Lung microvascular endothelial cell (primary cell): Measurements from ENCODE around the gene B3GNT9. TPM values are rescaled to one million over a fixed set of nuclear protein-coding genes. Genes with fewer than 3 reads are reported as not detected.

Source experiments
- DNase-seq, 2 donors: peaks; one replicate each; pipeline versions ENCODE4 v3.0.0 to v3.0.0-alpha.2; 2010; ENCODE audit warnings: low read depth in 2 of 2
- total RNA-seq: library from RNA; depleted of rRNA; stranded (reverse); fragments of >200 nt; gene quantifications from 2 replicates; pipeline ENCODE4 v1.2.1, GENCODE V29; 2014

Gene B3GNT9
- total RNA-seq, 1 donor from 2014 or later = 6.3 TPM

DNA sequence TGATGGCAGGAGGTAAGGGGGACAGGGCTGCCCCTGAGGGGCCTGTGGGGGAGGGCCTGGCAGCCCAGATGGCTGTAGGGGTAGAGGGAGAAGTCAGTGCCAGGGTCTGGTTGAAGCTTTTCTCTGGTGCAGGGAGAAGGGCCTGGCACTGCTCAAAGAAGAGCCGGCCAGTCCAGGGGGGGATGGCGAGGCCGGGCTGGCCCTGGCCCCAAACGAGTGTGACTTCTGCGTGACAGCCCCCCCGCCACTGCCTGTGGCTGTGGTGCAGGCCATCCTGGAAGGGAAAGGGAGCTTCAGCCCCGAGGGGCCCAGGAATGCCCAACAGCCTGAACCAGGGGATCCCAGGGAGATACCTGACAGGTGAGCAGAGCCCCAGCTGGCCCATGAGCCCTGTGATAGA, 16.8 kb upstream of the B3GNT9 start:
- no peak for DNase-seq

DNA sequence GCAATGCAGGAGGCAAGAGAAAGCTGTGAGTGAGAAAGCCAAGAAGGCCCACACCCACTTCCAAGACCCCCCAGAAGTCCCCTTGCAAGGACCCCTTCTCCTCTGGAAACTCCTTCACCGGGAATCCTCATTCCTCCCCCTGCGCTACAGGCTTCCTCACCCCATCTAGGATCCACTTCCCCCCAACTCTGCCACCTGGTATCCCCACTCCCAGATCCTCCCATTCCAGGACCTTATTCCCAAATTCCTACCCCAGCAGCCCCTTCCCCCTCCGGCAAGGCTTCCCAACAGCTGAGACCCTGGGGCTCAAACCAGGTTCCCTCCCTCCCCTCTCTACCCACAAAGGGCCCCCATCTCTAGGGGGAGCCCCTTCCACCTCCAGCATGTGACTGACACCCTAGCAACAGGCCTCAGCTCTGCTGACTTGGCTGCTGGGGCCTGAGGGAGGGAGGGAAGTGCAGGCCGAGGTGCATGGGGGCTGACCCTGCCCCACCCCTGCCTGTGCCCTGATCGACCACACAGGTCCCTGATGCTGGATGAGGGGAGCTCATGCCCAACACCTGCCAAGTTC, 15.9 kb upstream of the B3GNT9 start:
- DNase-seq = no peak

DNA sequence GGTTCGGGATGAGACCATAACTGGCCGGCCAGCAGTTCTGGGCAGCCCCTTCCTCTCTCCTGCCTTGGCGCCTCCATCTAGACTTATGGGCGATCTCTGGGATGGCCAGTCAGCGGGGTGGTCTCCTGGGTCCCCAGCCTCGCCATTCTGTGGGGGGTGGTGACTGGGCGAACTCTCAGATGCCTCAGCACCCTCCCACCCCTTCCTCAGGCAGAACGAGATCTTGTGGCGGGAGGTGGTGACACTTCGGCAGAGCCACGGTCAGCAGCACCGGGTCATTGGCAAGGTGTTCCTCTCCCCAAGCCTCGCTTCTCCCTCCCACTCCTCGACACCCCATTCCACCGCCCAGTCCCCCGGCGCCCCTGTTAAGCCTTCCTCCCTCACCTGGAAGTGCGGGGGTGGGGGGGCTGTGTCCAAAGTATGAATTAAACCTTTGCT, 15.3 kb upstream of the B3GNT9 start:
- DNase-seq = no peak

DNA sequence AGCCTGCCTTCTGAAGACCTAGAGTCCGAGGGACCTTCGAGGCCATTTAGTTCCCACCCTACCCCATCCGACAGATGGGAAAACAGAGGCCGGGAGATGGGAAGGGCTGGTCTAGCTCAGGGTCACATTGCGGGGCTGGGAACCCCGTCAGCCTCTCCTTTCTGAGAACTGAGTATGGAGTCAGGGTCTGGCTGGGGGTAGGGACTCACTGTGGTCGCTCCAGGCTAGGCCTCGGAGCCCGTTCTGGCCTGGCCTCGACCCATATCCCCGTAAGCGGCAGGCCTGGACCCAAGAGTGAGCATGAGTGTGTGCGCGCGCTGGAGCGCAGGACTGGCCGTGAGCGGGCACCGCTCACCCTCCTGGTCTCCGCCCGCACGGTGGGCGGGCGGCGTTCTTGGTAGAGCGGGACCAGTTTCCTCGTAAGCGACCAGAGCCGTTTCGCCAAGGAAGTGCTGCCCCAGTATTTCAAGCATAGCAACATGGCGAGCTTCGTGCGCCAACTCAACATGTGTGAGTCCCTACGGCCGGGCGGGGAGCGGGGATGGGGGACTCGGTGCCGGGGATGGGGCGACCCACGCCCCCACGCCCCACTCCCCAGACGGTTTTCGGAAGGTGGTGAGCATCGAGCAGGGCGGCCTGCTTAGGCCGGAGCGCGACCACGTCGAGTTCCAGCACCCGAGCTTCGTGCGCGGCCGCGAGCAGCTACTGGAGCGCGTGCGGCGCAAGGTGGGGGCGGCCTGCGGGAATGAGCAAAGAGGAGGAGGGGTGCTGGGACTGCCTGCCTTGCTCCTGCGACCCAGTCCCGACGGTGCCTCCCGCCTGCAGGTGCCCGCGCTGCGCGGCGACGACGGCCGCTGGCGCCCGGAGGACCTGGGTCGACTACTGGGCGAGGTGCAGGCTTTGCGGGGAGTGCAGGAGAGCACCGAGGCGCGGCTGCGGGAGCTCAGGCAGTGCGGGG, 14.6 kb upstream of the B3GNT9 start:
- no peak for DNase-seq

DNA sequence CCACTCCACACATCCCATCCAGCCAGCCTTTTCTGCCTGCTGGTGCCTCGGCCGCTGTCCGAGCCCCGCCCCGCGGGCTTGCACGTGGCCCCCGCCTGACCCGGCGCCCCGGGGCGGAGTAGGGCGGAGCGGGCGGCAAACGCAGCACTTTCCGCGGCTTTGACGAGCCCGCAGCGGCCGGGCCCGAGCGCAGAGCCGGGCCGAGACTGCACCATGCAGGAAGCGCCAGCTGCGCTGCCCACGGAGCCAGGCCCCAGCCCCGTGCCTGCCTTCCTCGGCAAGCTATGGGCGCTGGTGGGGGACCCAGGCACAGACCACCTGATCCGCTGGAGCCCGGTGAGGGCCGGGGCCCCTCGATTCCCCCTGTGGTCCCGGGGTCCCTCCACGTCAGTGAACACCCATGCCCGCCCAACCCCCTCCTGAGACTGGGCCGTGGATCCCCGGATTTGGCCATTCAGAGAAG, 13.8 kb upstream of the B3GNT9 start, which contains the start of gene HSF4:
Gene HSF4 (plus strand): TSS at position 147 of the 463 bp plus-strand sequence. CDS start 67 bp downstream, at position 214.
- peak in 1 of 2 donors; percentile 20 for DNase-seq

DNA sequence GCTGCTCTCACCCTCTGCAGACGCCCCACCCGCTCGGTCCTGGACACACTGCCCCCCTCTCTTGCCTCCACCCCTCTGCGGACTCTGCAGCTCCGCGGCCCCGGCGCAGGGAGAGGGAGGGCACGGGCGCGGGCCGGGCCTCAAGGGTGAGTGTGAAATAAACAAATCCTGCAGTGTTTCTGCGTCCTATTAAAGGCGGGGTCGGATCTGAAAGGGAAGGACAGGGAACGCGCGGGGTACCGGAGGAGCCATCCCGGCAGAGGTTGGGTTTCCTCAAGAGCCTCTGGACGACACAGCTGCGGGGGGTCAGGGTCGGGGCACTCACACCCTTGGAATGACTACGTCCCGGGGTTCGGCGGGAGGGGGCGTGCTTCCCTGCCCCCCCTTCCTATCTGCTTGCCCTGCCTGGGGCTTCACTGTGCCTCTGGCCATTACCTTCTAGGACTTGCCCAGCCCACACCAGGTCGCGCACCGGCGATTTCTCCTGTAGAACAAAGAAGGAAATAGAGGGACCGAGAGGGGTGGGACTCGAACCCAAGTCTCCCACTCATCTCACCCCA, 13.3 kb upstream of the B3GNT9 start:
- DNase-seq = no peak

DNA sequence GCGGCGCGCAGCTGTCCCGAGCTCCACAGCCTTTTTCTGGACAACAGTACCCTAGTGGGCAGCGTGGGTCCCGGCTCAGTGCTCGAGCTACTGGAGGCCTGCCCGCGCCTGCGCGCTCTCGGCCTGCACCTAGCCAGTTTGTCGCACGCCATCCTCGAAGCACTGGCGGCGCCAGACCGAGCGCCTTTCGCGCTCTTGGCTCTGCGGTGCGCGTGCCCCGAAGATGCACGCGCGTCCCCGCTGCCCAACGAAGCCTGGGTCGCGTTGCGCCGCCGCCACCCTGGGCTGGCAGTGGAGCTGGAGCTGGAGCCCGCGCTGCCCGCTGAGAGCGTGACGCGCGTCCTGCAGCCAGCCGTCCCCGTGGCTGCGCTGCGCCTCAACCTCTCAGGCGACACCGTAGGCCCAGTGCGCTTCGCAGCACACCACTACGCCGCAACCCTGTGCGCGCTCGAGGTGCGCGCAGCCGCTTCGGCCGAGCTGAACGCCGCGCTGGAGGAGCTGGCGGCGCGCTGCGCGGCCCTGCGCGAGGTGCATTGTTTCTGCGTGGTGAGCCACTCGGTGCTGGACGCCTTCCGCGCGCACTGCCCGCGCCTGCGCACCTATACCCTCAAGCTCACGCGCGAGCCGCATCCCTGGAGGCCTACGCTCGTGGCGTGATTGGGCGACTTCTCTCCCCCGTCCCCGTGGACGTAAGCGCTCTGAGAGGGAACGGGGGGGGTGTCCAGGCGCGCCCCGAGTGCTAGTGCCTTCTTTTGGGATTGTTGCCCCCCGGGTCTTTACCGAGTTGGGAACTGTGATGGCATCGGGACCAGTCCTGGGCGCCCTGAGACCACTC, 12.6 kb upstream of the B3GNT9 start:
- peak; percentile 62 to 73 for DNase-seq

DNA sequence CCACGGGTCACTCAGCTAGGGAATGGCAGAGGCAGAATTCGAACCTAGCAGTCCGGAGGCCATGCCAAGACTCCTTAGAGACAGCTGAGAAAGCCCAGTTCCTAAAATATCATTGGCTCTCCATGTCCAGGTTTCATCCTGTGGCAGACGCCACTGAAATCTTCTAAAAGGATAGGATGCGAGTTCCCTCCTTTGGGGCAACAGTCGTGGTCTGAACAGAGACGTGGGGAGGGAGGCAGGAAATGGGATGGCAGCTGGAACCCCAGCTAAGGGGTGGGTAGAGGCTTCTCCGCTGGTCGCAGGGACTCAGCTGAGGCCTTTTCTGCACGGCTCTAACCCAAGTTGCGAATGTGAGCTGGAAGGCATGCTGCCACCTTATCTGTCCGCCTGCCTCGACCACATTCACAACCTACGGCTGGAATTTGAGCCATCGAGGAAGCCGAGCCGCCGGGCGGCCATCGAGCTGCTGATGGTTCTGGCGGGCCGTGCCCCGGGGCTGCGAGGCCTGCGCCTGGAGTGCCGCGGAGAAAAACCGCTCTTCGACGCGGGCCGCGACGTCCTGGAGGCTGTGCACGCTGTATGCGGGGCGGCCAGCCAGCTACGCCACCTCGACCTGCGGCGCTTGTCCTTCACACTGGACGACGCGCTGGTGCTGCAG, 11.8 kb upstream of the B3GNT9 start:
- no peak for DNase-seq

DNA sequence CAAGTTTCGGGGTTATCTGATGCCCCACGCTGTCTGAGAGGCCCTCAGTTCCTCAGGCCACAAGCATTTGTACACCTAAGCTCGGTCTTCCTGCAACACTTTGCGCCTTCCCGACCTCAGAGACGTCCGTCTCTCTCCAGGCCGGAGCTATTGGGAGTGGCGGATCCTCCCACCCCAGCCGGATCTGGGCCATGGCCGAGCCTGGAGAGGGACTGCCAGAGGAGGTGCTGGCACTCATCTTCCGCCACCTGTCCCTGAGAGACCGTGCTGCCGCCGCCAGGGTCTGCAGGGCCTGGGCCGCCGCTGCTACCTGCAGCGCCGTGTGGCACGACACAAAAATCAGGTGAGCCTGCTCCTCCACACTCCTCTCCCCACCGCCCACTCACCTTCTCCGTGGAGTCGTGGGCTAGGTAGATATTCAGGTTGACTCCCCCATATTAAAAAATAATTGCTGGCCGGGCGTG, 10.8 kb upstream of the B3GNT9 start:
- DNase-seq = no peak

DNA sequence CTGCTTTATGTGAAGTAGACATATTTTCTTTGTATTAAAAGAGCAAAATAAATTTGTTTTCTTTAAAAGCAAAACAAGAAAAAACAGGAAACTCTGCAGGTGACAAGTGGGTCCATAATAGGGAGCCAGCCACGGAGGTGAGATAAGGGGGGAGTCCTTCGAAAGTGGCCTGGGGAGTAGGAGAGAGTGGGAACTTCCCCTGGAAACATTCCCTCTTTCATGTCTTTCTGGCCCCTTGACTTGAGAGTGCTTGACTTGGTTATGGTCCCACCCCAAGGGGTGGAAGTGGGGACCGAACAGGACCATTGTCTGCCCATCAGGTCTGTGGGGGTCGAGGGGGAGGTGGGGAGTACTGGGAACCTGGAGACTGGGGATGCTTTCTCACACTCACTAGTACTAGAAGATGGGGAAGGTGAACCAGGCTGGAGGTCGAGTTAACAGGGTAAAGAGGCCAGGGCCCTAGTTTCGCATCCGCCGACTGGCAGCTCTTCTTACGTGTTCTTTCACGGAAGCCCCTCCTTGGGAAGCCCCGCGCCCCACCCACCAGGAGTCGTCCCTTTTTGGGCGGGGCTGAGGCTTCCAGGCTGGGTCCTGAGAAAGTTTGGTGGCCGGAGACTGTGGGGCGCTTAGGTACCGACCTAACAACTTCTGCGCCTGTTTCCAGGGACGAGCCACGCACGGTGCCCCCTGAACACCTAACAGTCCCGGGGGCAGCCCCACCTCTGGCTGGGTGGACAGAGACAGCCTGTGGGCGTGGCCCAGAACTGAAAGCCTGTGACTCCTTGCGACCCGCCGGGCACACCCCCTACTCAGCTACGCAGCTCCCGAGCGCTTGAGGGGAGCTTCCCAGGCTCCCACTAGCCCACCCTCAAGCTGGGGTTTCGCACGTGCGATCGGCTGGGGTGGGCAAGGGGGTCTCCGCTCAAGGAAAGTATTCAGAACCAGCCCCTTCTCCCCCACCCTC, 8.1 kb upstream of the B3GNT9 start:
- DNase-seq = peak in 1 of 2 donors; percentile 42

DNA sequence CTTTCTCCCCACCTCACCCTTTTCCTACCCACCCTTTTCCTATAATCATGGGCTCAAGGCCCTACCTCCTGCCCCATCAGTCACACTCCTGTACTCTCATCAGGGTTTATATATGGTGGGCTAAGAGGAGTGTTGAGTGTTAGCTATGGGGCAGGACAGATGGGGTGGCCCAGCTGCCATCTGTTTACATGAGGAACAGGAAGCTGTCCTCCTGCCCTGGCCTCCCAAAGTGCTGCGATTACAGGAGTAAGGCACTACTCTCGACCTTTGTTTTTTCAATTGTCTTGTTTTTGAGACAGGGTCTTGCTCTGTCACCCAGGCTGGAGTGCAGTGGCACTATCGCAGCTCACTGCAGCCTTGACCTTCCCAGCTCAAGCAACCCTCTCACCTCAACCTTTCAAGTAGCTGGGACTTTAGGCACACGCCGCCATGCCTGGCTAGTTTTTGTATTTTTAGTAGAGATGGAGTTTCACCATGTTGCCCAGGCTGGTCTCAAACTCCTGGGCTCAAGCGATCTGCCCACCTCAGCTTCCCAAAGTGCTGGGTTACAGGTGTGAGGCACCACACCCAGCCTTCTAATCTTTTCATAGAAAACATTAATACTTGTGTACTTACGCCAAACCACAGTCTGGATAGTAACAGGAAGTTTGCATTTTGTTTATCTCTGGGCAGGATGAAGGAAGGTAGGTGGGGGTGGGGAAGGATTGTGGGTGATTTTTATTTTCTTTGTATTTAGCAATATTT, 7.3 kb upstream of the B3GNT9 start:
- DNase-seq = no peak

DNA sequence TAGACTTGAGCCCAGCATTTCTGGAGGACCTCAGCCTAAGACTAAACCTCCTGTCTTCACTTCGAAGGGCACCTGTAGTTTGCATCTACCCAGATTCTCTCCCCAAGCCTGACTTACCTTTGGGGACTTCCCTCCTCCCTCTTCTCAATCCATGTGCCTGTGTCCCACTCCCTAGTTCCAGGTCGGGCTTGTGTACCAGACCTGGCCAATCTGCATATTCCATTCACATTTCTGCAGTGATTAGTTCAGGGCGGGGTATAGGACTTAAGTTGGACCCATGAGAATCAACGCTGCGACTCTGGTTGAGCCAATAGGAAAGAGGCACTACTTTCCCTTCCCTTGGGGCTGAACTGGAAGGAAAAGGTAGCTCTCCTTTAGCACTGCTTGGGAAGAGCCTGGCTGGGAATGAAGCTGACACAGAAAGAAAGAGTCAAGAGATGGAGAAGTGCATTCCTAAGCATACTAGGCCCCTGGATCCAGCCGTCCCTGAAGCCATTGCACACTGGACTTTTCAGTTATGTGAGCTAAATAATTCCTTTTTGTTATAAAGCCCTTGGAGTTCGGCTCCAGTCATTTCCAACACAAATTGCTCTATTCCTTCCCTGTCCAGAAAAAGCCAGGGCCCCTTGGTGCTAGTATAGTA, 6.4 kb upstream of the B3GNT9 start:
- DNase-seq = no peak

DNA sequence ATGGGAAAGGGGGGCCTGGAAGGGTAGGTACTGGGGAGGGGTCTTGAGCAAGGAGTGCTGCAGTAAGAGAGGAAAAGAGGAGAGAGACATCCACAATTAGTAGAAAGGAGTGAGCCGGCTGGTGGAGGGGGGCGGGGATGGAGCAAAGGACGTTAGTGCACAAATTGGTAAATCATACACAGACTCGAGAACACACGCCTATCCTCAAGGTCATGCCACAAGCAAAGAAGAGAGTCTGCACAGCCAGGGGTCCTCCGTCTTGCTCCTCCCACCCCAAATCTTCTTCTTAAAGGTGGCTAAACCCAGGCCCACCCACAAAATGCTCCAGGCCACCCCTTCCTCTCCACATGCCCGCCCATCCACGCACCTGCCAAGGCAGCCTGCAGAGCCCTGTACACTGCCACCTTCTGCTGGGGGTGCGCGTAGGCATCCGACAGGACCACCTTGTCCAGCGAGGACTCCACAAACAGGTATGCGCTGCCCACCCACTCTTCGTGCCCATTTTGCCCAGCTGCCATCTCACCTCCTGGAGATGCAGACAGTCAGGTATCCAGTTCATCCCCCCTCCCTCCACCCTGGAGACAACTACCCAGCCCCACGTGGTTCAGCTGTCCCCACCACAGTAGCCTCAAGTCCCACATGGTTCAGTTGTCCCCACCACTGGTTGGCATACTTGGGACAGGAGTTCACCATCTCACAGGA, 5.5 kb upstream of the B3GNT9 start:
- no peak for DNase-seq

DNA sequence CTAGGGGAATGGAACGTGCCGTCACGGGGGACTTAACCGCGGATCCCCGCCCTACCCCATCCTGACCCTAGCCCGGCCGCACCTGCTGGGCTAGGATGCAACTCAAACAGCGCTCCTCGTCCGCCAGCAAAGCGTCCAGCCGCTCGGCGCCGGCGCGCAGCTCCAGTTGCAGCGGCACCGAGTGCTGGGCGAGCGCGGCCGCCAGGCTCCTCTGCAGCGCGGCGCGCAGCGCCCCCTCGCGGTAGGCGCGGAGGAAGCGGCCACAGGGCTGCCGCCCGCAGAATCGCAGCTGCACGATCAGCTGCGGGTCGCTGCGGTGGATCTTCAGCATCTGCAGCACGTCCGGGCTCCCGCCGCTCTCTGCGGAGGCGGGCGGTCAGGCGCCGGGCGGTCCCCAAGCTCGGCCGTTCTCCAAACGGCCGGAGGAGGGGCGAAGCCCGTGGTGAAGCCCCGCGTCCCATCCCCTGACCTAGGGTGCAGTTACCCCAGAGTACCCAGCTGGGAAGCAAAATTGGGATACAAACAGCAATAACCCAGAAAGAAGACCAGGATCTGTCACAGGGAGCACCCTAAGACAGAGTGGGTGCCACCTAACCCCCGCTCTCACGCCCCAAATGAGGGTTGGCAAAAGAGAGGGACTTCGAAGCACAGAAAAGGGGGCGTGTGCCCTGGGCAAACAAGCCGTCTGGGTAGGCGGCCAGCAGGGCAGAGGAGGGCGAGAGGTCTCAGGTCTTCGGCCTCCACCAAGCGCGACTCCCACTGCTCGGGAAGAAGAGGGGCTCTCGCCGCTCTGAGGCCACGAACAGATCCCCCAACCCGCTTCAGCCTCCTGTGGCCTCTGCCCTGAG, 4.7 kb upstream of the B3GNT9 start:
- DNase-seq = peak; percentile 77 to 86

DNA sequence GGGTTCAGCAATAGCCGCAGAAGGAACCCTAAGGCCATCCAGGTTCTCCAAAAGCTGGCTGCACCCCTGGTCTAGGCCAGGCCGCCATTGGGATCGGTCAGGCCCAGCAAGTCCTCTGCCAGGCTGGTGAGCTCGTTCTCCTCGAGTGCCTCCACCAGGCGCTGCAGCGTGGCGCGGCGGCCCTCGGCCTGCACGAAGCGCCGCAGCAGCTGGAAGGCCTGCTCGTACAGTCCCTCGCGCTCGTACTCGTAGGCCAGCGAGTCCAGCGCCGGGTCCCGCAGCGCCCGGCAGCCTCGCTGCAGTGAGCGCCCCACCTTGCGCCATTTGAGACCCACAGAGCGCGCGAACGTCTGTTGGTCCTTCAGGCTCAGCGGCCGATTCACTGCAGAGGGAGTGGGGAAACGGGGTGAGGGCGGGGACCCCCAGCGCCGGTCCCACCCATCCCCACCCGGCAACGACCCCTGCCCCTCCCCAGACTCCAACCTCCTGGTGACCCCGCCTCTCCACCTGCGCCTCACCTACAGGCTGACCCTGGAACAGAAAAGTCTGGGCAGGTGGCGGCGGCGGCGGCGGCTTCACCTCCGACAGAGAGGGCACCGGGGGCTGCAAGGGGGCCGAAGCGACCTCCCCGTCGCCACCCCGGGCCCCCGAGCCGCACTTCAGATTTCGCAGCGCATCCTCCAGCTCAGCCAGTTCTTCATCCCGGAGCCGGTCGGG, 3.9 kb upstream of the B3GNT9 start:
- DNase-seq = no peak

DNA sequence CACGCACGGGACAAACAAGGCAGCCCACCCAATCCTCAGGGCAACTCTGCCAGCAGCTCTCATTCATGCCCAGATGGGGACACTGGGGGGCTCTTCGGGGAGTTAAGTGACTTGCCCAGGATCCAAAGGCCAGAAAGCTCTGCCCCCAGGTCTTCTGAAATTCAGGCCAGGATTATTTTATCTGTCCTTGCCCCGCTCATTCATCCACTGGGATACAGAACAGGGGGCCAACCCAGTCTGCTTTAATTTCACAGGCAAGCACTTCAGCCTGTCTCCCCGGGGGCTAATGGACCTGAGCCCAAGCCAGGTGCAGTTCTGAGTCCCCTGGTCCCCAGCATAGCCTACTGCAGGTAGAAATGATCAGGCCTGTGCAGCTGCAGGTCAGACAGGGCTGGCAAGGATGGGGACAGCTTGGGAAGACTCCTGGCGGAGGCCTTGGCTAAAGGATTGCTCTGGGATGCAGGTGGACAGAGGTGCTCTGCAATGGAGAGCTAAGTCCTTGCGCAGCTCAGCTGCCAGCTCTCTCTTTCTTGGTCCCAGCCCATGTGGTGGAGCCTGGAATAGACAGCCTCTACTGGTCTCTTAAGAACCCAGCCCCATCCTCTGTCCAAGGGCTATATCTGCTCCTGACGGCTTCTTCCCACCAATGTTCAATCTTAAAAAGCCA, 766 bp upstream of the B3GNT9 start:
- no peak for DNase-seq
